HEK293T (cell line): Measurements from ENCODE around the gene RAB32.

ENCODE experiments used
- ELF4 ChIP-seq: fragments of 450-650 bp; IDR thresholded peaks from 2 replicates; pipeline ENCODE4 v1.6.1; 2017; ENCODE audit warnings: antibody characterized with exemption
- NFRKB ChIP-seq: fragments of 450-650 bp; IDR thresholded peaks from 2 replicates; pipeline ENCODE4 v1.6.1; 2016; ENCODE audit warnings: mild to moderate bottlenecking, moderate library complexity
- TARDBP ChIP-seq: fragments of 450-650 bp; IDR thresholded peaks from 2 replicates; pipeline ENCODE4 v1.6.1; 2016

GRCh38 chr6:146553377-146554135, 9.9 kb downstream of the RAB32 start:
- no peak for TF ChIP-seq ELF4
- no peak for TF ChIP-seq TARDBP
- TF ChIP-seq NFRKB, result no peak
